Measurements from ENCODE around the gene ZBTB16. TPM values are rescaled to one million over a fixed set of nuclear protein-coding genes. Genes with fewer than 3 reads are reported as not detected.
A peak's percentile ranks its signal among the peaks of the same experiment; 100 is the strongest.

ZBTB16 gene
- total and polyA plus RNA-seq, 2 experiments from 2014 or later: 8.7 to 10.5 TPM

DNA sequence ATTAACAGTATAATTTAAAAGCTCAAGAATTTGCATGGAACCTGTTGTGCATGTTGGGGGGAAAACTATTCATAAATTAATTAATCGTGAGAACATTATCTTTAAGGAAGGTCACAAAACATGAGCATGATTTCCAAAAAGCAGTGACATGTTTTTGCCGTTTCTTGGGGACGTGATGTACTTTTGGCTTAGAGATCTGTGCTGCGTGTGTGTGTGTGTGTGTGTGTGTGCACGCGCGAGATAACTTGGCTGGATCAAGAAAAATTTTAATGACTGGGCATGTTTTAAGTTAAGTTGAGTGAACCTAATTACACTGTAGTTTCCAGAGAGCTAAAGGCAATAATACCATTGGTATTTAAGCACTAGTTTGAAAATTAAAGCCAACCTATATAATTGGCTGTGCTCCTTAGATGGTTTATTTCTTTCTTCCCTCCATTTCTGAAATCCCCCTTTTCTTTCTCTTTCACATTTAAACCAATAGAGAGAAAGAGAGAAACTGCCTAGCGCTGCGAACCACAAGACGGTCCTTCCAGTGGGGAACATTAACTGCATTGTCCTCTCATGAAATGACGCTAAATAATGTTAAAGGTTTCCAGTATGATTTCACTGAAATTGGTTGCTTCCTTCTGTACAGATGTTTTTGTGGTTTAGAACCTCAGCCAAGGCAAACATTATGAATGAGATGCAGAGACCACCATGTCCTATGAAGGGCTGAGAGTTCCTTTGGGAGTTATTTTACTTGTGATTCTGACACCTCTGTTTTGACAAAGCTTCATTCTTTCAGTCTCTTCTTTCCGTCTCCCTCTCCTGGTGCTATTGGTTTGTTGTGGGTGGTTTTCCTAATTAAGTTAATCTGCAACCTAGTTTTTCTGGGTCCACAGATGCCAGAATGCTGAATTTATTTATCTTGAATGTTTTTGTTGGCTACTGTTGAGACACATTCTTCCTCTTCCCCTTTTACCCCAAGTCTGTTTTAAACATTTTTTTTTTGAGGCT, 51.7 kb downstream of the ZBTB16 start:
- Histone ChIP-seq H3K4me3 (no peak overlapping the region), H3K4me1 (ENCODE audit: low read depth) (peaks cover 15% of the 10 kb centered on the region), H3K9me3 (ENCODE audit: low read depth) (no peaks in the 10 kb centered on the region), H3K36me3 (no peaks in the 10 kb centered on the region), H3K27ac (no peak overlapping the region), H3K27me3 (peaks cover 3% of the 10 kb centered on the region)
- peak in 1 of 2 donors; percentile 88 for DNase-seq (ENCODE audit: low read depth in 1 of 2, low spot score in 1 of 2)
- TF ChIP-seq, protein P1, sequence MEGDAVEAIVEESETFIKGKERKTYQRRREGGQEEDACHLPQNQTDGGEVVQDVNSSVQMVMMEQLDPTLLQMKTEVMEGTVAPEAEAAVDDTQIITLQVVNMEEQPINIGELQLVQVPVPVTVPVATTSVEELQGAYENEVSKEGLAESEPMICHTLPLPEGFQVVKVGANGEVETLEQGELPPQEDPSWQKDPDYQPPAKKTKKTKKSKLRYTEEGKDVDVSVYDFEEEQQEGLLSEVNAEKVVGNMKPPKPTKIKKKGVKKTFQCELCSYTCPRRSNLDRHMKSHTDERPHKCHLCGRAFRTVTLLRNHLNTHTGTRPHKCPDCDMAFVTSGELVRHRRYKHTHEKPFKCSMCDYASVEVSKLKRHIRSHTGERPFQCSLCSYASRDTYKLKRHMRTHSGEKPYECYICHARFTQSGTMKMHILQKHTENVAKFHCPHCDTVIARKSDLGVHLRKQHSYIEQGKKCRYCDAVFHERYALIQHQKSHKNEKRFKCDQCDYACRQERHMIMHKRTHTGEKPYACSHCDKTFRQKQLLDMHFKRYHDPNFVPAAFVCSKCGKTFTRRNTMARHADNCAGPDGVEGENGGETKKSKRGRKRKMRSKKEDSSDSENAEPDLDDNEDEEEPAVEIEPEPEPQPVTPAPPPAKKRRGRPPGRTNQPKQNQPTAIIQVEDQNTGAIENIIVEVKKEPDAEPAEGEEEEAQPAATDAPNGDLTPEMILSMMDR (IDR thresholded peaks at IDR 0.05; ENCODE audit: low read depth, low read length): no peak

DNA sequence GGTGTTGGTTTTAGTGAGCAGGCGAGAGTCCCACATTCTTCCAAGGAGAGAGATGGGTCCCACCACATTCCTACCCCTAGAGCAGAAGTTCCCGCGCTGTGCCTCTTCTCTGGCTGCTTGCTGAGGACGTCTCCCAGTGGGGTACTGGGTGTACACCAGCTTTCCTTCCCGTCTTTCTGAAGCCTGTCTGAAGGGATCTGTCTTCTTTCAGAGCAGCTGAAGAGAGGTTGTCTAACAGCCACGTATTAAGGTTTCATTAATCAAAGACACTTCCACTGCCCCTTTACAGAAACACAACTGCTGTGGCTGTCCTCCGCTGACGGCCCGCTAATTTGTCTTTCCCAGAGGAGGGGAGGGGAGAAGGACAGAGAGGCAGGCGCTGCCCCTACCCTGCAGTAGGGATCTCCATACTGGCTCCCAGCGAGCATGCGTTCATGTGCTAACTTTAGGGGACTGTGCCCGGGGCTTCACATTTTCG, 56.0 kb downstream of the ZBTB16 start:
- peak overlapping the region; percentile 81 for H3K27ac ChIP-seq

GRCh38 chr11:114116357-114116756, 56.8 kb downstream of the ZBTB16 start:
- H3K36me3 ChIP-seq: no peaks in the 10 kb centered on the region
- no peaks in the 10 kb centered on the region for H3K9me3 ChIP-seq (ENCODE audit: low read depth)
- H3K27ac ChIP-seq: no peak overlapping the region
- TF ChIP-seq, protein P1 (IDR thresholded peaks at IDR 0.05; ENCODE audit: low read depth, low read length): no peak
- no peak overlapping the region for H3K4me3 ChIP-seq
- H3K4me1 ChIP-seq (ENCODE audit: low read depth): peaks cover 22% of the 10 kb centered on the region
- no peak for DNase-seq (ENCODE audit: low read depth in 1 of 2, low spot score in 1 of 2)
- no peaks in the 10 kb centered on the region for H3K27me3 ChIP-seq

More for the DNA sequence above, 56.0 kb downstream of the ZBTB16 start:
- no peak overlapping the region for H3K4me3 ChIP-seq
- H3K9me3 ChIP-seq (ENCODE audit: low read depth): no peaks in the 10 kb centered on the region
- TF ChIP-seq, protein P1 (IDR thresholded peaks at IDR 0.05; ENCODE audit: low read depth, low read length): no peak
- no peaks in the 10 kb centered on the region for H3K36me3 ChIP-seq
- peaks cover 22% of the 10 kb centered on the region for H3K4me1 ChIP-seq (ENCODE audit: low read depth)
- DNase-seq (ENCODE audit: low read depth in 1 of 2, low spot score in 1 of 2): peak in 1 of 2 donors; percentile 76
- H3K27me3 ChIP-seq: no peaks in the 10 kb centered on the region

GRCh38 chr11:114116800-114117199, 57.3 kb downstream of the ZBTB16 start:
- H3K9me3 ChIP-seq (ENCODE audit: low read depth): no peaks in the 10 kb centered on the region
- H3K27ac ChIP-seq: no peak overlapping the region
- TF ChIP-seq, protein P1 (IDR thresholded peaks at IDR 0.05; ENCODE audit: low read depth, low read length): no peak
- H3K27me3 ChIP-seq: no peaks in the 10 kb centered on the region
- peaks cover 22% of the 10 kb centered on the region for H3K4me1 ChIP-seq (ENCODE audit: low read depth)
- H3K36me3 ChIP-seq: no peaks in the 10 kb centered on the region
- no peak overlapping the region for H3K4me3 ChIP-seq
- DNase-seq (ENCODE audit: low read depth in 1 of 2, low spot score in 1 of 2): no peak

GRCh38 chr11:114120606-114121005, 61.1 kb downstream of the ZBTB16 start:
- peaks cover 13% of the 10 kb centered on the region for H3K4me1 ChIP-seq (ENCODE audit: low read depth)
- TF ChIP-seq, protein P1 (IDR thresholded peaks at IDR 0.05; ENCODE audit: low read depth, low read length): no peak
- no peak overlapping the region for H3K27ac ChIP-seq
- DNase-seq (ENCODE audit: low read depth in 1 of 2, low spot score in 1 of 2): no peak
- H3K27me3 ChIP-seq: no peaks in the 10 kb centered on the region
- H3K9me3 ChIP-seq (ENCODE audit: low read depth): no peaks in the 10 kb centered on the region
- no peaks in the 10 kb centered on the region for H3K36me3 ChIP-seq
- no peak overlapping the region for H3K4me3 ChIP-seq

Data from cardiac muscle cell (in vitro differentiated cells and primary cell).